Stimulated activated memory B cell treated with anti-CD40 and anti-IgM and Interleukin-4, amounts not matched to agents 10 μg/mL and 1 μg/mL and 100 μg/mL, for 72 hours (primary cell): ENCODE data around the gene KRTAP10-7.
"Not testable (repeated sequence)": the region's sequence is repeated elsewhere in the genome, so short reads cannot be mapped to it uniquely, and the experiment has no call there.

Source experiments
- ATAC-seq: fragments of 150-1000 bp; cut with Tn5 transposase; 2 replicates; pipeline ENCODE4 v1.10.0; 2021
- H3K27ac Mint-ChIP-seq: one replicate; pipeline ENCODE4 v1.8.0; 2022; ENCODE audit warnings: mild to moderate bottlenecking, mixed read lengths
- H3K27me3 Mint-ChIP-seq: one replicate; pipeline ENCODE4 v1.8.0; 2022; ENCODE audit warnings: mixed read lengths
- H3K36me3 Mint-ChIP-seq: one replicate; pipeline ENCODE4 v1.8.0; 2022; ENCODE audit warnings: mixed read lengths
- H3K4me1 Mint-ChIP-seq: one replicate; pipeline ENCODE4 v1.8.0; 2022; ENCODE audit warnings: mixed read lengths
- H3K4me3 Mint-ChIP-seq: one replicate; pipeline ENCODE4 v1.8.0; 2022; ENCODE audit warnings: mild to moderate bottlenecking, moderate library complexity, mixed read lengths
- H3K9me3 Mint-ChIP-seq: one replicate; pipeline ENCODE4 v1.8.0; 2022; ENCODE audit warnings: mixed read lengths

KRTAP10-7 gene

DNA sequence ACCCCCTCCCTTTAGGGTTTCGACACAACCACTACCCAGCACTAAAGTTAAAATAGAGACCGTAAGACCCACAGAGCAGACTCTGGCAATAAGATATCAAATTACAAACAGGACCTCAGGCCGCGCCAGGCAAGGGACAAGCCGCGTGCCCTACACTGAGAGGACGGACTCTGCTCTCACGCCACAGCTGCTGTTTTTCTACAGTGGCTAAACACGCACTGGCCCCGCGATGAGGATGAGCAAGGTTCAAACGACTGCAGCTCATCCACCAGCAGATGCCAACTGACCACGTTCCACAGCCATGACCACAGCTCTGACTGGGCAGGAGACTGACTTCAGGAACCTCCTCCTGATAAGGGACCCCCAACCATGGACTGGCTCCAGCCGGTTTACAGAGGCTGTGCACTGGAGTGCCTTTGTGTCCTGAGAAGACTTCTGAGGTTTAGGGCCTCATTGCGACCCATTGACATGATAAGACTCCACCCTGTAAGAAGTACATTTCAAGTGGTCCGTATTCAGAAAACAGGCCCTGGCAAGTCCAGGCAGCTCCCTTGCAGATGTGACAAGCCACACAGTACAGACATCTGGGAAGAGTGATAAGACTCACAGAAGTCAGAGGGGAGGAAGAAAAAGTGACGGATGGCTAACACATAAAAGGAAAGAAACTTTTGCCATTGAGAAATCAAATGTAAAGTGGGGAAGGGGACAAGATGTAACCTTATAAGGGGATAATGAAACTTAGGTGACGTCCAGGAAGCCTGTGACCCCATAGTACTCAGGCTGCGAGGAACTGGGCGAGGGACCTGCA lies 6.6 kb upstream of the KRTAP10-7 start:
- peaks cover 6% of the 10 kb centered on the region for H3K9me3 Mint-ChIP-seq
- peaks cover 47% of the 10 kb centered on the region for H3K27me3 Mint-ChIP-seq
- ATAC-seq = no peak
- H3K27ac Mint-ChIP-seq = no peak overlapping the region
- H3K4me3 Mint-ChIP-seq = no peak overlapping the region
- no peaks in the 10 kb centered on the region for H3K4me1 Mint-ChIP-seq
- peaks cover 2% of the 10 kb centered on the region for H3K36me3 Mint-ChIP-seq

GRCh38 chr21:44594406-44594916 lies 5.9 kb upstream of the KRTAP10-7 start:
- Mint-ChIP-seq H3K9me3 (peaks cover 6% of the 10 kb centered on the region), H3K27ac (no peak overlapping the region), H3K4me1 (no peaks in the 10 kb centered on the region), H3K36me3 (peaks cover 4% of the 10 kb centered on the region), H3K27me3 (peaks cover 47% of the 10 kb centered on the region), H3K4me3 (no peak overlapping the region)
- no peak for ATAC-seq

DNA sequence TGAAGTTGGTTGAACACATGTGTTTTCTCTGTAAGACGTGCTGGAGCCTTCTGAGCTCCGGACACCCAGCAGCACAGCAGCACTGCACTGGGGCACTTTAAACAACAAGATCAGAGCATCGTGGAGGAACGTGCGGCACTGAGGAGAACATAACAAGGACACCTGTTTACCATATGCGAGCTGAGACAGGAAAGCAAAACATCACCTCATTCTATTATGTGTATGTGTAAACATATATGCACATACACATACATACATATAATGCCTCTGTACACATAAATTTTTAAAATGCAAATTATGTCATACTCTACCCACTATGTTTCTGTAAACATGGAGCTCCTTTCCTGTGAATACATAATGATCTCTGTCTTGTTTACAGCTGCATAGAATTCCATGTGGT lies 4.9 kb upstream of the KRTAP10-7 start:
- peaks cover 41% of the 10 kb centered on the region for H3K27me3 Mint-ChIP-seq
- H3K27ac Mint-ChIP-seq = no peak overlapping the region
- no peak overlapping the region for H3K4me3 Mint-ChIP-seq
- no peak for ATAC-seq
- peaks cover 6% of the 10 kb centered on the region for H3K9me3 Mint-ChIP-seq
- no peaks in the 10 kb centered on the region for H3K4me1 Mint-ChIP-seq
- H3K36me3 Mint-ChIP-seq = peaks cover 4% of the 10 kb centered on the region

GRCh38 chr21:44596068-44596725 lies 4.2 kb upstream of the KRTAP10-7 start:
- H3K9me3 Mint-ChIP-seq = peaks cover 6% of the 10 kb centered on the region
- H3K27me3 Mint-ChIP-seq = peaks cover 41% of the 10 kb centered on the region
- no peak overlapping the region for H3K4me3 Mint-ChIP-seq
- peaks cover 4% of the 10 kb centered on the region for H3K36me3 Mint-ChIP-seq
- H3K27ac Mint-ChIP-seq = no peak overlapping the region
- H3K4me1 Mint-ChIP-seq = no peaks in the 10 kb centered on the region
- peak; percentile 37 for ATAC-seq

GRCh38 chr21:44598061-44598460 lies 2.3 kb upstream of the KRTAP10-7 start:
- no peaks in the 10 kb centered on the region for H3K4me1 Mint-ChIP-seq
- peaks cover 47% of the 10 kb centered on the region for H3K27me3 Mint-ChIP-seq
- no peak overlapping the region for H3K4me3 Mint-ChIP-seq
- H3K9me3 Mint-ChIP-seq = peaks cover 6% of the 10 kb centered on the region
- H3K27ac Mint-ChIP-seq = no peak overlapping the region
- no peak for ATAC-seq
- H3K36me3 Mint-ChIP-seq = peaks cover 4% of the 10 kb centered on the region

- no peak overlapping the region for H3K27ac Mint-ChIP-seq
- H3K4me1 Mint-ChIP-seq = no peaks in the 10 kb centered on the region
- H3K9me3 Mint-ChIP-seq = peaks cover 6% of the 10 kb centered on the region
- no peak for ATAC-seq
- H3K27me3 Mint-ChIP-seq = peaks cover 61% of the 10 kb centered on the region
- no peak overlapping the region for H3K4me3 Mint-ChIP-seq
- H3K36me3 Mint-ChIP-seq = peaks cover 4% of the 10 kb centered on the region
These were observed 950 bp upstream of the KRTAP10-7 start for GRCh38 chr21:44599264-44600029.

DNA sequence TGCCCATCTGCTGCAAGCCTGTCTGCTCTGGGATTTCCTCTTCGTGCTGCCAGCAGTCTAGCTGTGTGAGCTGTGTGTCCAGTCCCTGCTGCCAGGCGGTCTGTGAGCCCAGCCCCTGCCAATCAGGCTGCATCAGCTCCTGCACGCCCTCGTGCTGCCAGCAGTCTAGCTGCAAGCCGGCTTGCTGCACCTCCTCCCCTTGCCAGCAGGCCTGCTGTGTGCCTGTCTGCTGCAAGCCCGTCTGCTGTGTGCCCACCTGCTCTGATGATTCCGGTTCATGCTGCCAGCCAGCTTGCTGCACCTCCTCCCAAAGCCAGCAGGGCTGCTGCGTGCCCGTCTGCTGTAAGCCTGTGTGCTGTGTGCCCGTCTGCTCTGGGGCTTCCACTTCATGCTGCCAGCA lies 694 bp downstream of the KRTAP10-7 start:
- ATAC-seq, H3K4me3 Mint-ChIP-seq, H3K36me3 Mint-ChIP-seq, H3K27ac Mint-ChIP-seq, H3K9me3 Mint-ChIP-seq, H3K4me1 Mint-ChIP-seq: not testable (repeated sequence)
- H3K27me3 Mint-ChIP-seq = peaks cover 73% of the 10 kb centered on the region

DNA sequence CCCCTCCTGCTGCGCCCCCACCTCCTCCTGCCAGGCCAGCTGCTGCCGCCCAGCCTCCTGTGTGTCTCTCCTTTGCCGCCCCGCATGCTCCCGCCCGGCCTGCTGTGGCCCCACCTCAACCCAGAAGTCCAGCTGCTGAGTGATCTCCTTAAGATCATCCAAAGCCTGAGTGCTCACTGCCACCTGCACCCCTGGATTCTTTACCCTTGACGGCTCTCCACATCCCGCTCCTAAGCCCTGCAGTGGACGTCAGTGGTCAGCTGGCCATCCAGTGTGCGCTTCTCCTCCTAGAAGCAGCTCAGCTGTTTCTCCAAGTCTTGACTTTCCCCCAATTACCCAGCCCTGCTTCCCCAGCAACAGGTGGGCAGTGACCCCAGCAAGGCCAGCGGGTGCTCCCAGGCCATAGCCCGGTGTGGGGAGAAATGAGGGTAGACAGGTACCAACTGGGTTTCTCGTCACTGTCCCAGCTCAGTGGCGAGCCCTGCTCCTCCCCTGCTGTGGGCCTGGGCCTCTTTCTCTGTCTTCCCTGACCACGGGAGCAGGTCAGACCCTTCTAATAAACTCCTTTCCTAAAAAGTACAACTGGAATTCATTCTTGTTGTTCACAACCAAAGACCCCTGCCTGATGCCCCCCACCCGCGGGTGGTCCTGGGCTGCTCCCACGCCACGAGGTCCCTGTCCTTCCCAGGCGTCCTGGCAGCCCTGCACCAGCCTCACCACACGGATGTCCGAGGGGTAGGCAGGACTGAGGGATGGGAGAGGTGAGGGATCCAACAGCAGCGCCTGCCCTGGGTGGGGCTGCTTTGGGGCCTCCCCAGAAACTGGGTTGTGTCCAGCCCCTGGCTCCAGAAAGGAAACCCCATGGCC lies 1.4 kb downstream of the KRTAP10-7 start:
- H3K9me3 Mint-ChIP-seq = peaks cover 9% of the 10 kb centered on the region
- H3K36me3 Mint-ChIP-seq = peaks cover 4% of the 10 kb centered on the region
- H3K4me3 Mint-ChIP-seq = no peak overlapping the region
- no peak for ATAC-seq
- H3K27me3 Mint-ChIP-seq = peaks cover 81% of the 10 kb centered on the region
- H3K4me1 Mint-ChIP-seq = no peaks in the 10 kb centered on the region
- H3K27ac Mint-ChIP-seq = no peak overlapping the region

DNA sequence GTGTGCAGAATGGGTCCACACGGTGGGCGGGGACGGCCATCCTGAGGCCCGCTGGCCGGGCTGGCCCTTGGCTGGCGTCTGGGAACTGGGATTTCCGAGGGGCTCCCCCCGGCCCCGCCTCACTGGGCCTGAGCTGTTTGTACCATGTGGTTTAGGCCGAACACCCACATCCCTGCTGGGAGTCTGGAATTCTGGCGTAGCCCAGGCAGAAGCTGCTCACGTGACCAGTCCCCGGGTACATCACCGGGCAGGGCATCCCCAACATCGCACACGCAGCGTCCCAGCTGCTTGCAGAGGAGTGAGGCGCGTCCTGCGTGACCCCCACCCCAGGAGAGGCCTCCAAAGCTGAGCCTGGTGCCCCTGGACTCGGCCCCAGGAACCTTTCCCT lies 2.1 kb downstream of the KRTAP10-7 start:
- peaks cover 80% of the 10 kb centered on the region for H3K27me3 Mint-ChIP-seq

DNA sequence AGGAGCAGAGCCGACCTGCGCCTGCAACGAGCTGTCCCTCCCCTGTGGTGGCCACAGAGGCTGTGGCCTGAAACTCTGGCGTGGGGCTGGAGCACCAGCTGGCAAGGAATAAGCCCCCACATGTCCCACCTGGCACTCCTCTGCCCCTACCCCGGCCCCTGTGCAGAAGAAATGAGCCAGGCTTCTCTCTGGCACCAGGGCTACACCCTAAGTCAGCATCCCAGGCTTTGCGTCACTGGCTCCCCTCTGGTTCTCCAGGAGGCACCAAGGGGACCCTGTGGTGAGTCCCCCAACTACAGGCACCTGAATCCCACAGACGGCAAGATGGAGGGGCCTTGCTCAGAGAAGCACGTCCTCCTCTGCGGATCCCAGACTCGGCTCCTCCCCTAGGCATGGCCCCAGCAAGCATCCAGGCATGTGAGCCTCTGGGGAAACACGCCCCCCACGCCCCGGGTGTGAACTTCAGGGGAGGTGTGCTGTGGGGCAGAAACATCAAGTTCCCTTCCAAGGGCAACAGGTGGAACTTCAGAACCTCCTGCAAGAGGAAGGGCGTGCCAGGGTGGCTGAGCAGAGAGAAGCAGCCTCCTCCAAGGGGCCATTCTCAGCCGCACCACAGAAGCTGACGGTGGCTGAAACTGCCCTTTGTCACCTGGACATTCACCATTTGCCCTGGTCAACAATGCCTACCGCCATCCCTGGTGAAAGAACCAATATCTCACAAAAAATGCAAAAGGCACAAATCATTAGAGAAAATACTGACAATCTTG lies 2.9 kb downstream of the KRTAP10-7 start:
- Mint-ChIP-seq H3K27me3 (peaks cover 72% of the 10 kb centered on the region), H3K4me1 (no peaks in the 10 kb centered on the region), H3K27ac (no peak overlapping the region), H3K4me3 (no peak overlapping the region), H3K36me3 (peaks cover 4% of the 10 kb centered on the region), H3K9me3 (peaks cover 6% of the 10 kb centered on the region)
- ATAC-seq = no peak

More for the DNA sequence above, 2.1 kb downstream of the KRTAP10-7 start:
- peaks cover 4% of the 10 kb centered on the region for H3K36me3 Mint-ChIP-seq
- H3K4me3 Mint-ChIP-seq = no peak overlapping the region
- no peak overlapping the region for H3K27ac Mint-ChIP-seq
- H3K9me3 Mint-ChIP-seq = peaks cover 9% of the 10 kb centered on the region
- ATAC-seq = no peak
- H3K4me1 Mint-ChIP-seq = no peaks in the 10 kb centered on the region

GRCh38 chr21:44603911-44604310 lies 3.5 kb downstream of the KRTAP10-7 start:
- no peak for ATAC-seq
- Mint-ChIP-seq H3K4me1 (no peaks in the 10 kb centered on the region), H3K36me3 (peaks cover 3% of the 10 kb centered on the region), H3K27ac (no peak overlapping the region), H3K9me3 (peaks cover 4% of the 10 kb centered on the region), H3K27me3 (peaks cover 66% of the 10 kb centered on the region), H3K4me3 (no peak overlapping the region)

DNA sequence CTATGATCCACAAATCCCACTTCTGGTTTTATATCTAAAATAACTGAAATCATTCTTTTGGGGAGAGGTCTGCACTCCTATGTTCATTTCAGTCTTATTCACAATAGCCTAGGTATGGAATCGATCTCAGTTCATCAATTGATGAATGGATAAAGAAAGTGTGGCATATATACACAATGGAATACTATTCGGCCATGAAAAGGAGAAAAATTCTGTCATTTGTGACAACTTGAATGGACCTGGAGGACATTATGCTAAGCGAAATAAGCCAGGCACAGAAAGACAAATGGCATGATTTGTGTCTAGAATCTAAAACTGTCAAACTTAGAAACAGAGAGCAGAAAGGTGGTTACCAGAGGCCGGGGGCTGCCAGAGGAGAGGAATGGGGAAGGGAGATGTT lies 6.1 kb downstream of the KRTAP10-7 start:
- H3K4me1 Mint-ChIP-seq = no peaks in the 10 kb centered on the region
- no peak overlapping the region for H3K4me3 Mint-ChIP-seq
- H3K36me3 Mint-ChIP-seq = peaks cover 15% of the 10 kb centered on the region
- H3K27ac Mint-ChIP-seq = no peak overlapping the region
- ATAC-seq = no peak
- peaks cover 21% of the 10 kb centered on the region for H3K9me3 Mint-ChIP-seq
- H3K27me3 Mint-ChIP-seq = peaks cover 49% of the 10 kb centered on the region

DNA sequence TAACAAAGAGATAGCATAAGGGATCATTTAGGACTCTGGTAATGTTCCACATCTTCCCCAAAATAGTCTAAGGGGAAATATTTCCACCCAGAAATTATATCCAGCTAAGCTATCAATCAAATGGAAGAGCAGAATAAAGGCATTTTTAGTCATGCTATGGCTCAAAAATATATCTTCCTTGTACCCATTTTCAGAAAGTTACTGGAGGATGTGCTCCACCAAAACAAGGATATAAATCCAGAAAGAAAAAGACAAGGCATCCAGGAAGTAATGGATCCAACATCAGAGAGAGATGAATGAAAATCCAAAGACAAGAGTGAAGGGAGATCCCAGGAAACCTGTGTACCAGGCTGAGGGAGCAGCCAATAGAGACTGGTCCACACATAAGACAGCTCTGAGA lies 8.8 kb downstream of the KRTAP10-7 start:
- H3K27ac Mint-ChIP-seq = no peak overlapping the region
- H3K4me3 Mint-ChIP-seq = no peak overlapping the region
- peaks cover 45% of the 10 kb centered on the region for H3K27me3 Mint-ChIP-seq
- peaks cover 34% of the 10 kb centered on the region for H3K9me3 Mint-ChIP-seq
- ATAC-seq = no peak
- peaks cover 28% of the 10 kb centered on the region for H3K36me3 Mint-ChIP-seq
- H3K4me1 Mint-ChIP-seq = no peaks in the 10 kb centered on the region
